ENCODE measurements around the gene AK2.

AK2 gene

DNA sequence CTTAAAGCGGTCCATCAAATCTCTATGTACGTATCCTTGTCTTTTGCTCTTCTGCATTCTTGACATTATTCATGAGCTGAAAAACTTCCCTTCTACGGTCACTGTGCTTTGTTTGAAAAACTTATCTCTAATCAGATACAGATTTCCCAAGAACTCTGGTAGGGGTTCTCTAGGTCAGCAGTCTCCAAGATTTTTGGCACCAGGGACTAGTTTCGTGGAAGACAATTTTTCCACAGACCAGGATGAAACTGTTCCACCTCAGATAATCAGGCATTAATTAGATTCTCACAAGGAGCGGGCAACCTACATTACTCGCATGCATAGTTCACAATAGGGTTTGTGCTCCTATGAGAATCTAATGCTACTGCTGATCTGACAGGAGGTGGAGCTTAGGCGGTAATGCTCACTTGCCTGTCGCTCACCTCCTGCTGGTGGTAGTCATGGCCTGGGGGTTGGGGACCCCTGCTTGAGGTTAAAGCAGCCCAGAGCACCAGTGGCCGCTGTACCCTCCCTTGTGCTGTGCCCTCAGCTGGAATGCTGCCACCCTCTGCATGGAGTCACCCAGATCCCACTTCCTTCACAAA lies 30.8 kb downstream of the AK2 start:
- TF ChIP-seq CTCF (IDR thresholded peaks at IDR 0.05; ENCODE audit: control insufficient read depth, insufficient read depth, low read depth, low read length, missing control alignments) = no peak
- H3K4me3 ChIP-seq (ENCODE audit: control insufficient read depth, low read depth, low read length) = no peak overlapping the region
- DNase-seq (ENCODE audit: low read depth) = no peak

- DNase-seq (ENCODE audit: low read depth) = no peak
- H3K4me3 ChIP-seq (ENCODE audit: control insufficient read depth, low read depth, low read length) = no peak overlapping the region
- TF ChIP-seq CTCF (IDR thresholded peaks at IDR 0.05; ENCODE audit: control insufficient read depth, insufficient read depth, low read depth, low read length, missing control alignments) = no peak
These were observed 31.4 kb downstream of the AK2 start for GRCh38 chr1:33005117-33005837.

GRCh38 chr1:33004613-33005012 lies 32.1 kb downstream of the AK2 start:
- H3K4me3 ChIP-seq (ENCODE audit: control insufficient read depth, low read depth, low read length) = no peak overlapping the region
- no peak for DNase-seq (ENCODE audit: low read depth)
- no peak for TF ChIP-seq CTCF (IDR thresholded peaks at IDR 0.05; ENCODE audit: control insufficient read depth, insufficient read depth, low read depth, low read length, missing control alignments)

GRCh38 chr1:33003657-33004056 lies 33.0 kb downstream of the AK2 start:
- TF ChIP-seq CTCF (IDR thresholded peaks at IDR 0.05; ENCODE audit: control insufficient read depth, insufficient read depth, low read depth, low read length, missing control alignments) = no peak
- no peak overlapping the region for H3K4me3 ChIP-seq (ENCODE audit: control insufficient read depth, low read depth, low read length)
- DNase-seq (ENCODE audit: low read depth) = no peak

- no peak for DNase-seq (ENCODE audit: low read depth)
- no peak for TF ChIP-seq CTCF (IDR thresholded peaks at IDR 0.05; ENCODE audit: control insufficient read depth, insufficient read depth, low read depth, low read length, missing control alignments)
- no peak overlapping the region for H3K4me3 ChIP-seq (ENCODE audit: control insufficient read depth, low read depth, low read length)
These were observed 34.7 kb downstream of the AK2 start for GRCh38 chr1:33002006-33002405.

DNA sequence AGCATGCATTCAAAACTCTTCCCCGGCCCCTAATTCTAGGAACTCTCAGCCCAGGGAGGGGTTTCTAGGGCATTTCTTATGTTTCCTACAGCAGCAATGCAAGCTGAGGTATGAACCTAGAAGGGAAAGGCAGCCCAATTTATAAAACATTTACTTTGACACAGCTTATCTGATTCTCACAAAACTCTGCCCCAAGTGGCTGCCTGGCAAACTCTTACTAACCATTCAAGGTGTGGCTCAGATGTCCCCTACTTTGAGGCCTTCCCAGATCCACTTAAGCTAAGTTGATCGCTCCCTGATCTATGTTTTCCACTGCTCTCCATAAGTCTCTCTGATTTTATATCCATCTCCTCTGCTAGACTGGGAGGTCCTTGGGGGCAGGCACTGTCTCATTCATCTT lies 35.4 kb downstream of the AK2 start:
- H3K4me3 ChIP-seq (ENCODE audit: control insufficient read depth, low read depth, low read length) = no peak overlapping the region
- DNase-seq (ENCODE audit: low read depth) = no peak

More for the DNA sequence above, 35.4 kb downstream of the AK2 start:
- TF ChIP-seq CTCF (IDR thresholded peaks at IDR 0.05; ENCODE audit: control insufficient read depth, insufficient read depth, low read depth, low read length, missing control alignments) = peak; percentile 24
